Mucosa of rectum (tissue), 2 donors: ENCODE data around the gene SOCS7.
A peak's percentile ranks its signal among the peaks of the same experiment; 100 is the strongest.

Source experiments
- H3K27ac ChIP-seq, 2 donors: one replicate each; pipeline ENCODE4 v1.7.0; 2013; ENCODE audit warnings: inconsistent platforms in 2 of 2, low read depth in 2 of 2, low read length in 2 of 2
- H3K27me3 ChIP-seq, 2 donors: one replicate each; pipeline ENCODE4 v1.7.0; 2013; ENCODE audit warnings: low read length in 2 of 2; ENCODE audit not compliant: control insufficient read depth in 2 of 2, insufficient read depth in 2 of 2
- H3K36me3 ChIP-seq, 2 donors: one replicate each; pipeline ENCODE4 v1.7.0; 2013; ENCODE audit warnings: low read length in 2 of 2; ENCODE audit not compliant: control insufficient read depth in 2 of 2, insufficient read depth in 2 of 2
- H3K4me1 ChIP-seq, 2 donors: one replicate each; pipeline ENCODE4 v1.7.0; 2013; ENCODE audit warnings: low read length in 2 of 2, mild to moderate bottlenecking in 1 of 2; ENCODE audit not compliant: control insufficient read depth in 2 of 2, insufficient read depth in 2 of 2
- H3K4me3 ChIP-seq, 2 donors: one replicate each; pipeline ENCODE4 v1.7.0; 2013; ENCODE audit warnings: low read length in 2 of 2
- H3K9ac ChIP-seq, 2 donors: one replicate each; pipeline ENCODE4 v1.7.0; 2013; ENCODE audit warnings: low read length in 2 of 2, low read depth in 1 of 2, mild to moderate bottlenecking in 1 of 2
- H3K9me3 ChIP-seq, 2 donors: one replicate each; pipeline ENCODE4 v1.7.0; 2013; ENCODE audit warnings: low read length in 2 of 2; ENCODE audit not compliant: control insufficient read depth in 2 of 2
- donor health status: healthy.
- donor health status: Normal muscosa, but diverticular disease.

Gene SOCS7

GRCh38 chr17:38428112-38428642, 76.5 kb downstream of the SOCS7 start, which contains the start of gene ARHGAP23:
TSS of gene ARHGAP23 (plus strand) at chr17:38428464. CDS start at chr17:38428486, 22 bp downstream.
- H3K4me1 ChIP-seq, result peaks cover 9 to 22% of the 10 kb centered on the region in 2 donors
- H3K9me3 ChIP-seq, result no peaks in the 10 kb centered on the region
- H3K9ac ChIP-seq, result peak within 1 kb of the TSS; percentile 36 to 72
- no peaks in the 10 kb centered on the region for H3K36me3 ChIP-seq
- H3K4me3 ChIP-seq, result peak within 1 kb of the TSS; percentile 62 to 71
- H3K27me3 ChIP-seq, result peaks cover 3 to 7% of the 10 kb centered on the region in 2 donors
- H3K27ac ChIP-seq, result peak within 1 kb of the TSS; percentile 56 to 80

GRCh38 chr17:38428643-38429371, 77.2 kb downstream of the SOCS7 start:
- Histone ChIP-seq H3K4me3 (peak overlapping the region; percentile 57 to 62), H3K27ac (peak overlapping the region; percentile 56 to 80), H3K9ac (peak overlapping the region in 1 of 2 donors; percentile 36), H3K9me3 (no peaks in the 10 kb centered on the region), H3K27me3 (peaks cover 3 to 7% of the 10 kb centered on the region in 2 donors), H3K4me1 (peaks cover 9 to 21% of the 10 kb centered on the region in 2 donors), H3K36me3 (no peaks in the 10 kb centered on the region)

DNA sequence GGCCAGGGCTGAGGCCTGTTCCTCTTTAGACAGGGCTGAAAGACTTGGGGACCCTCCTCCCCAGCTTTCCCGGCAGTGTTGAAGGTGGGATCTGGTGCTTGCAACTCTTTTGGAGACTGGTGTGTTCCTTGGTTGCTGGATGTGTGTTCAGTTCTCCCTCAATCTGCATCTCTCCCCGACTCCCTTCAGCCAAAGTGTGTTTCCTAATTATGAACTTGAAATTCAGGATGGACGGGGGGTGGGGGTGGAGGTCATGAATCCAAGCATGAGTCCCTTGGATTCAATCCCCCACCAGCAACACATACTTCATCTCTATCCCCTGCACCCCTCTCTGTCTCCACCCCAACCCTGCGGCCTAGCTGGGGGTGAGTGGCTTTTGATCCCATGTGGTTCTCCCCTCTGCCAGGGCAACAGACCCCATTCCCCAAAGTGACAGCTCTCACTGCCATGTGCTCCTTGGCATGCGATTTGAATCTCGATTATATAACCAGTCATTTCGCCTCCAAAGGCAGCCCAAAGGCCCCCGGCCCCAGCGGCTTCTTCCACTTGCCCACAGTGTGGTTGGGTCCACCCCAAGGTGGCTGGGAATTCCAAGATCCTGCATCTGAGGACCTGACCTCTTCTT, 77.9 kb downstream of the SOCS7 start:
- Histone ChIP-seq H3K9ac (peak overlapping the region in 1 of 2 donors; percentile 6), H3K36me3 (no peaks in the 10 kb centered on the region), H3K27ac (peak overlapping the region in 1 of 2 donors; percentile 80), H3K27me3 (peaks cover 3 to 7% of the 10 kb centered on the region in 2 donors), H3K9me3 (no peaks in the 10 kb centered on the region), H3K4me1 (peaks cover 6 to 16% of the 10 kb centered on the region in 2 donors), H3K4me3 (peak overlapping the region in 1 of 2 donors; percentile 7)

DNA sequence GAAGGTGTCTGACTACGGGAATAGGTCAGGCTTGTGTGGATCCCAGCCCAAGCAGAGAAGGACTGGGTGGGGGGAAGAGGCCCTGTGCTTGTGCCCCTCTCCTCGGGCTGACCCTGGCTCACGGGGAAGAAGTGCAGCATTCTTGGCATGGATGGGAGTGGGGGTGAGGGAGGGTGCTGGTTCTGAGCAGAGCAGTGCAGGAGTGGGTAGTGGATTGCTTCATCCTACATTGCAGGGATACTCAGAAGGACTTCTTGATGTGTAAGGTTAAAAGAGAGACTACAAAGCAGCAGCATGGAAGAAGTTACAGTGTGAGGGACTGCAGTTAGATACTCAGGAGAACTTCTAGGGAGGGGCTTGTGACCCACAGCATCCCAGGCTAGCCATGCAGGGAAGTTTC, 78.7 kb downstream of the SOCS7 start:
- Histone ChIP-seq H3K9ac (no peak overlapping the region), H3K9me3 (no peaks in the 10 kb centered on the region), H3K4me1 (peaks cover 6 to 12% of the 10 kb centered on the region in 2 donors), H3K27me3 (peaks cover 3 to 7% of the 10 kb centered on the region in 2 donors), H3K4me3 (no peak overlapping the region), H3K27ac (peak overlapping the region in 1 of 2 donors; percentile 32), H3K36me3 (no peaks in the 10 kb centered on the region)

GRCh38 chr17:38430822-38431221, 79.2 kb downstream of the SOCS7 start:
- Histone ChIP-seq H3K9me3 (no peaks in the 10 kb centered on the region), H3K4me3 (no peak overlapping the region), H3K27ac (no peak overlapping the region), H3K27me3 (peaks cover 3 to 5% of the 10 kb centered on the region in 2 donors), H3K4me1 (peaks cover 6 to 11% of the 10 kb centered on the region in 2 donors), H3K9ac (no peak overlapping the region), H3K36me3 (no peaks in the 10 kb centered on the region)

- H3K27ac ChIP-seq, result no peak overlapping the region
- no peak overlapping the region for H3K4me3 ChIP-seq
- H3K9me3 ChIP-seq, result no peaks in the 10 kb centered on the region
- H3K36me3 ChIP-seq, result no peaks in the 10 kb centered on the region
- H3K27me3 ChIP-seq, result peaks cover 3% of the 10 kb centered on the region in 2 donors
- H3K4me1 ChIP-seq, result peaks cover 6 to 11% of the 10 kb centered on the region in 2 donors
- H3K9ac ChIP-seq, result no peak overlapping the region
These were observed 79.9 kb downstream of the SOCS7 start for GRCh38 chr17:38431346-38432145.

DNA sequence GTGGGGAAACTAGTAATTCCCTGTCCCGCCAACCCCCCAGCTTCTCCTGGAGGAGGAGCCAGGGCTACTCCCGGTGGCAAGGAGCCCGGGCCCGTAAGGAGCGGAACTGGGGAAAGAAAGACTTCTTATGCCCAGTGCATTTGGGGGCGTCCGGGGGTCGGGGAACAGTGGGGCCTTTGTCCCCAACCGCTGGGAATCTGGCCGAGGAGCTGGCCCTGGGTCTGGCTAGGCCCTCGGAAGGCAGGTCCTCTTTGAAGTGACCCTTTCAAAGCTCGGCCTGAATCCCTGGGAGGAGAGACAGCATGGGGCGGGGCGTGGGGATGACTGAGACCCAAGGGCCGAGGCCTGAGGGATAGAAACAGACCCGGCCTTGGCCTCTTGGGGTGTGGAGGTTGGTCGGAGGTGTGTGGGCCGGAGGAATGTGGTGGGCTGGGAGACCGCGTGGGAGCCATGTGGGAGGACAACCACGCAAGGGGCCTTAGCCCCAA, 82.6 kb downstream of the SOCS7 start:
- H3K27me3 ChIP-seq, result peaks cover 3% of the 10 kb centered on the region in 2 donors
- no peak overlapping the region for H3K27ac ChIP-seq
- H3K36me3 ChIP-seq, result no peaks in the 10 kb centered on the region
- H3K4me1 ChIP-seq, result no peaks in the 10 kb centered on the region
- no peaks in the 10 kb centered on the region for H3K9me3 ChIP-seq
- H3K9ac ChIP-seq, result no peak overlapping the region
- H3K4me3 ChIP-seq, result no peak overlapping the region

DNA sequence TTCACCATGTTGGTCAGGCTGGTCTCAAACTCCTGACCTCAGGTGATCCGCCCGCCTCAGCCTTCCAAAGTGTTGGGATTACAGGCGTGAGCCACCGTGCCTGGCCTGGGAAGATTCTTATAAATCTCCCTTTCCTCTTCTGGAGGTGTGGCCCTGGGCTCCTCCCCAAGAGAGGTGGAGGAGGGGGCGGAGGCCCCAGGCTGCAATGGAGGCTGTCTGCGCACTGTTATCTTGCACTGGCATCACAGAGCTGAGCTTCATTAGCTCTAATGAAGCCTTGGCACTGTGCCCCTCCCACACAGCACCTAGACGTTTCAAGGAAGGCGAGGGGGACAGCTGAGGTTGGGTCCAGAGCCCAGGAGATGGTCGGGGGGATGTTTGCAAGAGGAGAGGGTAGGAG, 84.2 kb downstream of the SOCS7 start:
- H3K36me3 ChIP-seq, result no peaks in the 10 kb centered on the region
- no peak overlapping the region for H3K9ac ChIP-seq
- no peak overlapping the region for H3K4me3 ChIP-seq
- no peaks in the 10 kb centered on the region for H3K27me3 ChIP-seq
- H3K4me1 ChIP-seq, result no peaks in the 10 kb centered on the region
- no peak overlapping the region for H3K27ac ChIP-seq
- H3K9me3 ChIP-seq, result no peaks in the 10 kb centered on the region

DNA sequence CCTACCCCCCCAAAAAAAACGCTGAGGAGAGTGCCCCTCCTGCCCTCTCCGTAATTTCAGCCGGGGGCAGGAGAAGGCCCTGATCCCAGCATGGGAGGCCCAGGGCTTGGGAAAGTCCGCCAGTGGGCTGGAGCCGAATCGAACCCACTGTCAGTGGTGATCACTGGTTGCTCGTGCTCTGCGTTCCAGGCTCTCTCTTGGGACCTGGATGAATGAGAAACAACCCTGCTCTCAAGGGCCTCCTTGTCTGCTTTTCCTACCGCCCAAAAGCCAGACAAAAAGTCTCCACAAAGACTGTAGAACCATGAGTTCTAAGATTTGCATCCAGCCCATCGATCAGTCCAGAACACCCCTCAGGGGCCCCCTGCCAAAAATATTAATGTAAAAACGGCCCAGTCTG, 84.7 kb downstream of the SOCS7 start:
- Histone ChIP-seq H3K27me3 (no peaks in the 10 kb centered on the region), H3K9ac (no peak overlapping the region), H3K27ac (no peak overlapping the region), H3K4me1 (no peaks in the 10 kb centered on the region), H3K4me3 (no peak overlapping the region), H3K9me3 (no peaks in the 10 kb centered on the region), H3K36me3 (no peaks in the 10 kb centered on the region)
